Liver (tissue), 9 donors: Measurements from ENCODE around the gene CCL28. TPM values are rescaled to one million over a fixed set of nuclear protein-coding genes. Genes with fewer than 3 reads are reported as not detected.

Source experiments
- DNase-seq: peaks from one replicate; pipeline ENCODE4 v3.0.0-alpha.2; 2017; ENCODE audit warnings: low spot score
- H3K27ac ChIP-seq, 2 donors: one replicate each; pipeline ENCODE4 v1.7.0; 2013; ENCODE audit warnings: inconsistent platforms in 2 of 2, low read length in 2 of 2, control low read depth in 1 of 2, low read depth in 1 of 2, mild to moderate bottlenecking in 1 of 2
- H3K27me3 ChIP-seq, 4 donors: one replicate each; pipeline versions ENCODE4 v1.6.1 to v1.7.0; 2013; ENCODE audit warnings: low read length in 3 of 4, inconsistent platforms in 1 of 4, mild to moderate bottlenecking in 1 of 4, moderate library complexity in 1 of 4; ENCODE audit not compliant: control insufficient read depth in 4 of 4, insufficient read depth in 4 of 4
- H3K36me3 ChIP-seq, 4 donors: one replicate each; pipeline versions ENCODE4 v1.6.1 to v1.7.0; 2013; ENCODE audit warnings: low read length in 3 of 4, mild to moderate bottlenecking in 3 of 4, low read depth in 1 of 4, moderate library complexity in 1 of 4; ENCODE audit not compliant: control insufficient read depth in 4 of 4, insufficient read depth in 3 of 4
- H3K4me1 ChIP-seq, 4 donors: one replicate each; pipeline versions ENCODE4 v1.6.1 to v1.7.0; 2013; ENCODE audit warnings: low read length in 3 of 4, mild to moderate bottlenecking in 3 of 4, moderate library complexity in 1 of 4; ENCODE audit not compliant: control insufficient read depth in 4 of 4, insufficient read depth in 4 of 4
- H3K4me3 ChIP-seq, 3 donors: one replicate each; pipeline versions ENCODE4 v1.6.1 to v1.7.0; 2013; ENCODE audit warnings: low read length in 3 of 3, control low read depth in 1 of 3, low read depth in 1 of 3, mild to moderate bottlenecking in 1 of 3
- H3K9ac ChIP-seq, 2 donors: one replicate each; pipeline ENCODE4 v1.7.0; 2013; ENCODE audit warnings: low read length in 2 of 2, mild to moderate bottlenecking in 2 of 2, moderate library complexity in 2 of 2, control low read depth in 1 of 2, low read depth in 1 of 2
- H3K9me3 ChIP-seq, 4 donors: one replicate each; pipeline versions ENCODE4 v1.6.1 to v1.7.0; 2013; ENCODE audit warnings: low read length in 3 of 4; ENCODE audit not compliant: control insufficient read depth in 4 of 4
- ATF3 ChIP-seq: IDR thresholded peaks from 2 replicates; pipeline ENCODE4 v1.6.1; 2016; ENCODE audit warnings: antibody characterized with exemption
- EGR1 ChIP-seq, 2 donors: IDR thresholded peaks; 2 replicates each; pipeline ENCODE4 v1.6.1; 2016 to 2018; ENCODE audit warnings: antibody characterized with exemption in 2 of 2, low read depth in 2 of 2
- FOXA1 ChIP-seq: IDR thresholded peaks from 2 replicates; pipeline ENCODE4 v1.6.1; 2016; ENCODE audit warnings: antibody characterized with exemption
- FOXA2 ChIP-seq: IDR thresholded peaks from 2 replicates; pipeline ENCODE4 v1.6.1; 2016; ENCODE audit warnings: antibody characterized with exemption
- GABPA ChIP-seq, 2 donors: IDR thresholded peaks in 1 of 2; conservative IDR thresholded peaks in 1 of 2; 2 replicates each; pipeline ENCODE4 v1.6.1; 2016; ENCODE audit warnings: antibody characterized with exemption in 2 of 2, mild to moderate bottlenecking in 1 of 2, moderate library complexity in 1 of 2
- HNF4A ChIP-seq, 2 donors: conservative IDR thresholded peaks; 2 replicates each; pipeline ENCODE4 v1.6.1; 2016; ENCODE audit warnings: antibody characterized with exemption in 2 of 2, mild to moderate bottlenecking in 2 of 2
- HNF4G ChIP-seq: IDR thresholded peaks from 2 replicates; pipeline ENCODE4 v1.6.1; 2016; ENCODE audit warnings: antibody characterized with exemption
- JUND ChIP-seq, 2 donors: IDR thresholded peaks; 2 replicates each; pipeline ENCODE4 v1.6.1; 2016; ENCODE audit warnings: antibody characterized with exemption in 2 of 2
- NR2F2 ChIP-seq: IDR thresholded peaks from 2 replicates; pipeline ENCODE4 v1.6.1; 2016; ENCODE audit warnings: antibody characterized with exemption
- RAD21 ChIP-seq, 2 donors: IDR thresholded peaks; 2 replicates each; pipeline ENCODE4 v1.6.1; 2016; ENCODE audit warnings: antibody characterized with exemption in 2 of 2, mild to moderate bottlenecking in 2 of 2
- RXRA ChIP-seq, 2 donors: IDR thresholded peaks; 2 replicates each; pipeline ENCODE4 v1.6.1; 2017 to 2018; ENCODE audit warnings: antibody characterized with exemption in 2 of 2, mild to moderate bottlenecking in 1 of 2
- SP1 ChIP-seq: IDR thresholded peaks from 2 replicates; pipeline ENCODE4 v1.6.1; 2018; ENCODE audit warnings: antibody characterized with exemption, mild to moderate bottlenecking
- TAF1 ChIP-seq: conservative IDR thresholded peaks from 2 replicates; pipeline ENCODE4 v1.6.1; 2016; ENCODE audit warnings: antibody characterized with exemption, mild to moderate bottlenecking
- YY1 ChIP-seq: IDR thresholded peaks from 2 replicates; pipeline ENCODE4 v1.6.1; 2016; ENCODE audit warnings: antibody characterized with exemption, mild to moderate bottlenecking
- ZBTB33 ChIP-seq: IDR thresholded peaks from 2 replicates; pipeline ENCODE4 v1.6.1; 2016; ENCODE audit warnings: antibody characterized with exemption
- WGBS: extraction: QIAGEN DNeasy Blood & Tissue Kit; methylation state at CpG from one replicate; pipeline ENCODE4 v1.1.7; 2013; 5-methylcytosine and 5-hydroxymethylcytosine counted together
- polyA plus RNA-seq, 2 donors: library from polyadenylated mRNA; stranded (reverse) in 1 of 2; unstranded in 1 of 2; fragments of 200-250 nt in 1 of 2; fragments of >200 nt in 1 of 2; fragmentation: Nextera tagmentation in 1 of 2; extraction: Ambion mirVana in 1 of 2; gene quantifications; one replicate each; pipeline versions ENCODE4 v1.2.1 to v1.2.3, GENCODE V29; 2013 to 2015
- total RNA-seq, 2 donors: library from RNA; depleted of rRNA; stranded (reverse); fragments of >200 nt; gene quantifications; one replicate each; pipeline ENCODE4 v1.2.3, GENCODE V29; 2014
- TF ChIP-seq, protein P1 (sequence below): fragments of 150-350 bp; IDR thresholded peaks from 2 replicates; pipeline ENCODE4 v1.5.1; 2017; ENCODE audit warnings: improper control_type of control experiment, low read depth, low read length; ENCODE audit not compliant: missing input control
- TF ChIP-seq, protein P2 (sequence below): IDR thresholded peaks from 2 replicates; pipeline ENCODE4 v1.6.1; 2016; ENCODE audit warnings: antibody characterized with exemption
- TF ChIP-seq, protein P3 (sequence below): IDR thresholded peaks from 2 replicates; pipeline ENCODE4 v1.6.1; 2016; ENCODE audit warnings: antibody characterized with exemption, mild to moderate bottlenecking
- donor health status: healthy.
- donor health status: healthy.
- donor health status: healthy.
- donor health status: healthy.
- donor health status: healthy.

Gene CCL28
- total and polyA plus RNA-seq, 4 donors: 0.37 to 1.2 (median 0.81) TPM

- no peak for TF ChIP-seq RXRA (IDR thresholded peaks at IDR 0.05)
- no peak for TF ChIP-seq SP1
- TF ChIP-seq ATF3: no peak
- no peak for TF ChIP-seq HNF4G
- no peak for TF ChIP-seq NR2F2
- TF ChIP-seq FOXA2: no peak
- no peak for TF ChIP-seq HNF4A (conservative IDR thresholded peaks at IDR 0.05)
- no peak for TF ChIP-seq EGR1 (IDR thresholded peaks at IDR 0.05; ENCODE audit: low read depth in 2 of 2)
- TF ChIP-seq YY1: no peak
- TF ChIP-seq RAD21 (IDR thresholded peaks at IDR 0.05): no peak
- no peak for TF ChIP-seq FOXA1
- TF ChIP-seq JUND (IDR thresholded peaks at IDR 0.05): no peak
- no peak for TF ChIP-seq GABPA (IDR thresholded peaks at IDR 0.05 in 1 of 2, conservative IDR thresholded peaks at IDR 0.05 in 1 of 2)
Measured at GRCh38 chr5:43390471-43390870, 21.7 kb downstream of the CCL28 start (continued).

DNA sequence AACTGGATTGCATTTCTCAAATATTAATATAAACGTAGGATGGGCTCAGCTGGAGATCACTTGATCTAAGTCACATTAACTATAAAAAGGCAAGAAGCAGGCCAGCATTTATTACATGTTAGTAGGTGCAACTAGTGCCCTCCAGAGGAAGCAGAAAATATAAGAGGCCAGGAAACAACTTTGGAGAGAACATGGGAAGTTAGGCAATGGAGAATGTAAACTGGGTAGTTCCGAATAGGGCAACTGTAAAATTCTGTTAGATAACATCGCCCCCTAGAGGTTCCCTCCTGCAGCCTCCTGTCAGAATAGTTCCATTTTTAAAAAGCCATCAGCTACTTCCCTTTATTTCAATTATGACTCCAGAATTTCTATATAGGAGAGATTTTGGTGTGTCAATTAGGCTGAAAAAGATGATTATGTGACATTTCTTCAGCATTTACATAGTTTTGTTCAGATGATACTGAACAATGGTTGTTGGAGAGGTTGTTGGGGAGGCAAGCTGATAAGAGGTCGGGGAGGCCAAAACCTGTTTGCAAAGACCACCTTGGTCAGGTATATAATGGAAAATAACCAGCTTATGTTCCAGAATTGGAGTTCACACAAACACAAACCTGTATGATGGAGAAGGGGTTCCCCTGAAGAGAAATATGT is 22.4 kb downstream of the CCL28 start:
- Histone ChIP-seq H3K9me3 (no peaks in the 10 kb centered on the region), H3K4me3 (no peak overlapping the region), H3K27ac (no peak overlapping the region), H3K36me3 (peaks cover 0 to 2% (median 0%) of the 10 kb centered on the region in 4 donors), H3K27me3 (no peaks in the 10 kb centered on the region), H3K4me1 (peaks cover 0 to 2% (median 0%) of the 10 kb centered on the region in 4 donors), H3K9ac (no peak overlapping the region)
- TF ChIP-seq NR2F2 (no peak), RXRA (IDR thresholded peaks at IDR 0.05) (peak; percentile 35 to 48), JUND (IDR thresholded peaks at IDR 0.05) (peak in 1 of 2 donors; percentile 24), SP1 (no peak), HNF4A (conservative IDR thresholded peaks at IDR 0.05) (peak; percentile 42 to 67), YY1 (peak; percentile 57), EGR1 (IDR thresholded peaks at IDR 0.05; ENCODE audit: low read depth in 2 of 2) (peak; percentile 12 to 41), FOXA1 (no peak), TAF1 (no peak), ZBTB33 (peak; percentile 20), ATF3 (peak; percentile 59), GABPA (IDR thresholded peaks at IDR 0.05 in 1 of 2, conservative IDR thresholded peaks at IDR 0.05 in 1 of 2) (peak in 1 of 2 donors; percentile 63), RAD21 (IDR thresholded peaks at IDR 0.05) (peak; percentile 97 to 99), HNF4G (no peak), FOXA2 (peak; percentile 57)
- TF ChIP-seq, protein P1, sequence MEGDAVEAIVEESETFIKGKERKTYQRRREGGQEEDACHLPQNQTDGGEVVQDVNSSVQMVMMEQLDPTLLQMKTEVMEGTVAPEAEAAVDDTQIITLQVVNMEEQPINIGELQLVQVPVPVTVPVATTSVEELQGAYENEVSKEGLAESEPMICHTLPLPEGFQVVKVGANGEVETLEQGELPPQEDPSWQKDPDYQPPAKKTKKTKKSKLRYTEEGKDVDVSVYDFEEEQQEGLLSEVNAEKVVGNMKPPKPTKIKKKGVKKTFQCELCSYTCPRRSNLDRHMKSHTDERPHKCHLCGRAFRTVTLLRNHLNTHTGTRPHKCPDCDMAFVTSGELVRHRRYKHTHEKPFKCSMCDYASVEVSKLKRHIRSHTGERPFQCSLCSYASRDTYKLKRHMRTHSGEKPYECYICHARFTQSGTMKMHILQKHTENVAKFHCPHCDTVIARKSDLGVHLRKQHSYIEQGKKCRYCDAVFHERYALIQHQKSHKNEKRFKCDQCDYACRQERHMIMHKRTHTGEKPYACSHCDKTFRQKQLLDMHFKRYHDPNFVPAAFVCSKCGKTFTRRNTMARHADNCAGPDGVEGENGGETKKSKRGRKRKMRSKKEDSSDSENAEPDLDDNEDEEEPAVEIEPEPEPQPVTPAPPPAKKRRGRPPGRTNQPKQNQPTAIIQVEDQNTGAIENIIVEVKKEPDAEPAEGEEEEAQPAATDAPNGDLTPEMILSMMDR: peak; percentile 97
- TF ChIP-seq, protein P2, sequence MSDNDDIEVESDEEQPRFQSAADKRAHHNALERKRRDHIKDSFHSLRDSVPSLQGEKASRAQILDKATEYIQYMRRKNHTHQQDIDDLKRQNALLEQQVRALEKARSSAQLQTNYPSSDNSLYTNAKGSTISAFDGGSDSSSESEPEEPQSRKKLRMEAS: peak; percentile 48
- TF ChIP-seq, protein P3, sequence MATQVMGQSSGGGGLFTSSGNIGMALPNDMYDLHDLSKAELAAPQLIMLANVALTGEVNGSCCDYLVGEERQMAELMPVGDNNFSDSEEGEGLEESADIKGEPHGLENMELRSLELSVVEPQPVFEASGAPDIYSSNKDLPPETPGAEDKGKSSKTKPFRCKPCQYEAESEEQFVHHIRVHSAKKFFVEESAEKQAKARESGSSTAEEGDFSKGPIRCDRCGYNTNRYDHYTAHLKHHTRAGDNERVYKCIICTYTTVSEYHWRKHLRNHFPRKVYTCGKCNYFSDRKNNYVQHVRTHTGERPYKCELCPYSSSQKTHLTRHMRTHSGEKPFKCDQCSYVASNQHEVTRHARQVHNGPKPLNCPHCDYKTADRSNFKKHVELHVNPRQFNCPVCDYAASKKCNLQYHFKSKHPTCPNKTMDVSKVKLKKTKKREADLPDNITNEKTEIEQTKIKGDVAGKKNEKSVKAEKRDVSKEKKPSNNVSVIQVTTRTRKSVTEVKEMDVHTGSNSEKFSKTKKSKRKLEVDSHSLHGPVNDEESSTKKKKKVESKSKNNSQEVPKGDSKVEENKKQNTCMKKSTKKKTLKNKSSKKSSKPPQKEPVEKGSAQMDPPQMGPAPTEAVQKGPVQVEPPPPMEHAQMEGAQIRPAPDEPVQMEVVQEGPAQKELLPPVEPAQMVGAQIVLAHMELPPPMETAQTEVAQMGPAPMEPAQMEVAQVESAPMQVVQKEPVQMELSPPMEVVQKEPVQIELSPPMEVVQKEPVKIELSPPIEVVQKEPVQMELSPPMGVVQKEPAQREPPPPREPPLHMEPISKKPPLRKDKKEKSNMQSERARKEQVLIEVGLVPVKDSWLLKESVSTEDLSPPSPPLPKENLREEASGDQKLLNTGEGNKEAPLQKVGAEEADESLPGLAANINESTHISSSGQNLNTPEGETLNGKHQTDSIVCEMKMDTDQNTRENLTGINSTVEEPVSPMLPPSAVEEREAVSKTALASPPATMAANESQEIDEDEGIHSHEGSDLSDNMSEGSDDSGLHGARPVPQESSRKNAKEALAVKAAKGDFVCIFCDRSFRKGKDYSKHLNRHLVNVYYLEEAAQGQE: no peak
- WGBS: 25% methylated on average over 4 of the region's 4 CpGs
- peak; percentile 45 for DNase-seq
